Measurements from ENCODE around the gene CFAP77. TPM values are rescaled to one million over a fixed set of nuclear protein-coding genes. Genes with fewer than 3 reads are reported as not detected.

The CFAP77 gene
- polyA plus RNA-seq, 1 donor from 2014 or later, result not detected

DNA sequence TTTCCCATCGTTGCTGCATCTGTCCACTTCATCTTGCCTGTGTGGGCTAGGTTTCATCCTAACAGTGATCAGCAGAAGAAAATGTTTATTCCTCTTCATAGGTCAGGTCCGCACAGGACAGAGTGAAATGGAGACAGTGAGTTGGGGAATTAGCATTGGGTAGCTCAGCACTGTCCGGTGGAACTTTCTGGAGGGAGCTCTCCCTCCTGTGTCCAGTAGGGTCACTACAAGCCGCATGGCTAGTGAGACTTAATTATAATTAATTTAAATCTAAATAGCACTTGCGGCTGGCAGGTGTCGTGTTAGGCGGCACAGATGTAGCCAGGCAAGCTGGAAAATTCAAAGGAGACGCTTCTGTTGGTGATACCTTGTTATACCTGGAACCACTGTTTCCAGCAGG is 48.4 kb downstream of the CFAP77 start:
- no peak overlapping the region for H3K4me3 ChIP-seq (ENCODE audit: low read length)
- H3K9ac ChIP-seq (ENCODE audit: low read length), result no peak overlapping the region
- H3K9me2 ChIP-seq (ENCODE audit: insufficient read depth, low read length), result no peaks in the 10 kb centered on the region
- H2AFZ ChIP-seq (ENCODE audit: low read depth, low read length), result no peak overlapping the region
- no peaks in the 10 kb centered on the region for H3K9me3 ChIP-seq (ENCODE audit: low read length)
- H3K27ac ChIP-seq (ENCODE audit: low read length), result no peak overlapping the region
- no peaks in the 10 kb centered on the region for H3K36me3 ChIP-seq (ENCODE audit: insufficient read depth, low read length)
- no peak overlapping the region for H3K4me2 ChIP-seq (ENCODE audit: low read length)
- TF ChIP-seq EP300 (conservative IDR thresholded peaks at IDR 0.05; ENCODE audit: poor library complexity, severe bottlenecking), result no peak
- no peak for TF ChIP-seq TAF1 (IDR thresholded peaks at IDR 0.05; ENCODE audit: low read depth)
- no peaks in the 10 kb centered on the region for H3F3A ChIP-seq (ENCODE audit: insufficient read depth, low read length, poor library complexity, severe bottlenecking)
- no peaks in the 10 kb centered on the region for H4K20me1 ChIP-seq (ENCODE audit: insufficient read depth)
- no peaks in the 10 kb centered on the region for H3K79me2 ChIP-seq (replicated peaks; ENCODE audit: insufficient read depth, low read length)
- no peaks in the 10 kb centered on the region for H3K27me3 ChIP-seq (ENCODE audit: insufficient read depth, low read depth, low read length)

GRCh38 chr9:132459661-132460060 is 49.6 kb downstream of the CFAP77 start:
- Histone ChIP-seq H4K20me1 (ENCODE audit: insufficient read depth) (no peaks in the 10 kb centered on the region), H3K36me3 (ENCODE audit: insufficient read depth, low read length) (no peaks in the 10 kb centered on the region), H3K4me3 (ENCODE audit: low read length) (no peak overlapping the region), H3K27me3 (ENCODE audit: insufficient read depth, low read depth, low read length) (no peaks in the 10 kb centered on the region), H3F3A (ENCODE audit: insufficient read depth, low read length, poor library complexity, severe bottlenecking) (no peaks in the 10 kb centered on the region), H3K4me2 (ENCODE audit: low read length) (no peak overlapping the region), H3K9me3 (ENCODE audit: low read length) (no peaks in the 10 kb centered on the region), H2AFZ (ENCODE audit: low read depth, low read length) (no peak overlapping the region), H3K9me2 (ENCODE audit: insufficient read depth, low read length) (no peaks in the 10 kb centered on the region), H3K27ac (ENCODE audit: low read length) (no peak overlapping the region), H3K79me2 (replicated peaks; ENCODE audit: insufficient read depth, low read length) (no peaks in the 10 kb centered on the region), H3K9ac (ENCODE audit: low read length) (no peak overlapping the region)
- TF ChIP-seq, protein P1, sequence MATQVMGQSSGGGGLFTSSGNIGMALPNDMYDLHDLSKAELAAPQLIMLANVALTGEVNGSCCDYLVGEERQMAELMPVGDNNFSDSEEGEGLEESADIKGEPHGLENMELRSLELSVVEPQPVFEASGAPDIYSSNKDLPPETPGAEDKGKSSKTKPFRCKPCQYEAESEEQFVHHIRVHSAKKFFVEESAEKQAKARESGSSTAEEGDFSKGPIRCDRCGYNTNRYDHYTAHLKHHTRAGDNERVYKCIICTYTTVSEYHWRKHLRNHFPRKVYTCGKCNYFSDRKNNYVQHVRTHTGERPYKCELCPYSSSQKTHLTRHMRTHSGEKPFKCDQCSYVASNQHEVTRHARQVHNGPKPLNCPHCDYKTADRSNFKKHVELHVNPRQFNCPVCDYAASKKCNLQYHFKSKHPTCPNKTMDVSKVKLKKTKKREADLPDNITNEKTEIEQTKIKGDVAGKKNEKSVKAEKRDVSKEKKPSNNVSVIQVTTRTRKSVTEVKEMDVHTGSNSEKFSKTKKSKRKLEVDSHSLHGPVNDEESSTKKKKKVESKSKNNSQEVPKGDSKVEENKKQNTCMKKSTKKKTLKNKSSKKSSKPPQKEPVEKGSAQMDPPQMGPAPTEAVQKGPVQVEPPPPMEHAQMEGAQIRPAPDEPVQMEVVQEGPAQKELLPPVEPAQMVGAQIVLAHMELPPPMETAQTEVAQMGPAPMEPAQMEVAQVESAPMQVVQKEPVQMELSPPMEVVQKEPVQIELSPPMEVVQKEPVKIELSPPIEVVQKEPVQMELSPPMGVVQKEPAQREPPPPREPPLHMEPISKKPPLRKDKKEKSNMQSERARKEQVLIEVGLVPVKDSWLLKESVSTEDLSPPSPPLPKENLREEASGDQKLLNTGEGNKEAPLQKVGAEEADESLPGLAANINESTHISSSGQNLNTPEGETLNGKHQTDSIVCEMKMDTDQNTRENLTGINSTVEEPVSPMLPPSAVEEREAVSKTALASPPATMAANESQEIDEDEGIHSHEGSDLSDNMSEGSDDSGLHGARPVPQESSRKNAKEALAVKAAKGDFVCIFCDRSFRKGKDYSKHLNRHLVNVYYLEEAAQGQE (IDR thresholded peaks at IDR 0.05; ENCODE audit: borderline replicate concordance), result no peak
- TF ChIP-seq POLR2AphosphoS5 (IDR thresholded peaks at IDR 0.05) (no peak), MXI1 (conservative IDR thresholded peaks at IDR 0.05; ENCODE audit: poor library complexity, severe bottlenecking) (no peak)

DNA sequence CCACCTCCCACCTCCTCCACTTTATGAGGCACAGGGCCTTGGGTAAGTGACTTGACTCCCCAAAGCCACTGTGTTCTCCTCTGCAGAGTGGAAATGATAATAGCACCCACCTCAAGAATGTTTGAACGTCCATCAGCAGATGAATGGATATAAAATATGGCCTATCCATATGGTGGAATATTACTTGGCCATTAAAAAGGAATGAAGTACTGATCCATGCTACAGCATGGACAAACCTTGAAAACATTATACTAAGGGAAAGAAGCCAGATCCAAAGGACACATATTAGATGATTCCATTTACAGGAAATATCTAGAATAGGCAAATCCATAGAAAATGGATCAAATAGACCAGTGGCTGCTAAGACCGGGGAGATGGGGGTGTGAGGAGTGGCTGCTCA is 50.2 kb downstream of the CFAP77 start:
- no peak for TF ChIP-seq MXI1 (conservative IDR thresholded peaks at IDR 0.05; ENCODE audit: poor library complexity, severe bottlenecking)
- no peak for TF ChIP-seq SMC3 (conservative IDR thresholded peaks at IDR 0.05; ENCODE audit: poor library complexity)
- TF ChIP-seq, protein P1 (IDR thresholded peaks at IDR 0.05; ENCODE audit: borderline replicate concordance), result no peak
- TF ChIP-seq, protein P2, sequence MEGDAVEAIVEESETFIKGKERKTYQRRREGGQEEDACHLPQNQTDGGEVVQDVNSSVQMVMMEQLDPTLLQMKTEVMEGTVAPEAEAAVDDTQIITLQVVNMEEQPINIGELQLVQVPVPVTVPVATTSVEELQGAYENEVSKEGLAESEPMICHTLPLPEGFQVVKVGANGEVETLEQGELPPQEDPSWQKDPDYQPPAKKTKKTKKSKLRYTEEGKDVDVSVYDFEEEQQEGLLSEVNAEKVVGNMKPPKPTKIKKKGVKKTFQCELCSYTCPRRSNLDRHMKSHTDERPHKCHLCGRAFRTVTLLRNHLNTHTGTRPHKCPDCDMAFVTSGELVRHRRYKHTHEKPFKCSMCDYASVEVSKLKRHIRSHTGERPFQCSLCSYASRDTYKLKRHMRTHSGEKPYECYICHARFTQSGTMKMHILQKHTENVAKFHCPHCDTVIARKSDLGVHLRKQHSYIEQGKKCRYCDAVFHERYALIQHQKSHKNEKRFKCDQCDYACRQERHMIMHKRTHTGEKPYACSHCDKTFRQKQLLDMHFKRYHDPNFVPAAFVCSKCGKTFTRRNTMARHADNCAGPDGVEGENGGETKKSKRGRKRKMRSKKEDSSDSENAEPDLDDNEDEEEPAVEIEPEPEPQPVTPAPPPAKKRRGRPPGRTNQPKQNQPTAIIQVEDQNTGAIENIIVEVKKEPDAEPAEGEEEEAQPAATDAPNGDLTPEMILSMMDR (IDR thresholded peaks at IDR 0.05; ENCODE audit: poor library complexity, severe bottlenecking), result no peak
- TF ChIP-seq TAF1 (IDR thresholded peaks at IDR 0.05; ENCODE audit: low read depth), result no peak
- no peak for TF ChIP-seq EZH2 (IDR thresholded peaks at IDR 0.05; ENCODE audit: borderline replicate concordance, insufficient read depth, low read length, poor library complexity, severe bottlenecking)
- no peak for TF ChIP-seq EP300 (conservative IDR thresholded peaks at IDR 0.05; ENCODE audit: poor library complexity, severe bottlenecking)
- no peak for TF ChIP-seq POLR2AphosphoS5 (IDR thresholded peaks at IDR 0.05)
- H3K4me3 ChIP-seq (ENCODE audit: low read length), result no peak overlapping the region
- no peak overlapping the region for H2AFZ ChIP-seq (ENCODE audit: low read depth, low read length)
- no peaks in the 10 kb centered on the region for H3K9me3 ChIP-seq (ENCODE audit: low read length)
- no peak overlapping the region for H3K9ac ChIP-seq (ENCODE audit: low read length)
- H3F3A ChIP-seq (ENCODE audit: insufficient read depth, low read length, poor library complexity, severe bottlenecking), result no peaks in the 10 kb centered on the region
- H4K20me1 ChIP-seq (ENCODE audit: insufficient read depth), result no peaks in the 10 kb centered on the region
- no peaks in the 10 kb centered on the region for H3K27me3 ChIP-seq (ENCODE audit: insufficient read depth, low read depth, low read length)
- H3K9me2 ChIP-seq (ENCODE audit: insufficient read depth, low read length), result no peaks in the 10 kb centered on the region
- H3K27ac ChIP-seq (ENCODE audit: low read length), result no peak overlapping the region
- H3K79me2 ChIP-seq (replicated peaks; ENCODE audit: insufficient read depth, low read length), result no peaks in the 10 kb centered on the region
- no peaks in the 10 kb centered on the region for H3K36me3 ChIP-seq (ENCODE audit: insufficient read depth, low read length)
- no peak overlapping the region for H3K4me2 ChIP-seq (ENCODE audit: low read length)
